Ishikawa (cell line): ENCODE measurements around the gene PCDHB12.

Experiments
- CEBPB ChIP-seq: IDR thresholded peaks from 2 replicates; pipeline ENCODE4 v1.6.1; 2012
- EGR1 ChIP-seq: IDR thresholded peaks from 2 replicates; pipeline ENCODE4 v1.6.1; 2012
- EP300 ChIP-seq: IDR thresholded peaks from 2 replicates; pipeline ENCODE4 v1.6.1; 2012; ENCODE audit warnings: borderline replicate concordance
- FOXM1 ChIP-seq: IDR thresholded peaks from 2 replicates; pipeline ENCODE4 v1.6.1; 2012; ENCODE audit warnings: low read depth, borderline replicate concordance
- MAX ChIP-seq: IDR thresholded peaks from 2 replicates; pipeline ENCODE4 v1.6.1; 2012
- NFIC ChIP-seq: IDR thresholded peaks from 2 replicates; pipeline ENCODE4 v1.6.1; 2012
- RAD21 ChIP-seq: IDR thresholded peaks from 2 replicates; pipeline ENCODE4 v1.6.1; 2012; ENCODE audit warnings: low read depth
- REST ChIP-seq: IDR thresholded peaks from 2 replicates; pipeline ENCODE4 v1.6.1; 2012; ENCODE audit warnings: low read depth, mild to moderate bottlenecking
- TAF1 ChIP-seq: IDR thresholded peaks from 2 replicates; pipeline ENCODE4 v1.6.1; 2012; ENCODE audit warnings: low read depth, mild to moderate bottlenecking
- TEAD4 ChIP-seq: IDR thresholded peaks from 2 replicates; pipeline ENCODE4 v1.6.1; 2012
- USF1 ChIP-seq: IDR thresholded peaks from 2 replicates; pipeline ENCODE4 v1.6.1; 2012
- ZBTB7A ChIP-seq: IDR thresholded peaks from 2 replicates; pipeline ENCODE4 v1.6.1; 2012; ENCODE audit warnings: low read depth

GRCh38 chr5:141261238-141261546 lies 52.7 kb downstream of the PCDHB12 start:
- no peak for TF ChIP-seq EP300
- no peak for TF ChIP-seq NFIC
- TF ChIP-seq REST, result no peak
- TF ChIP-seq TAF1, result no peak
- TF ChIP-seq CEBPB, result no peak
- no peak for TF ChIP-seq FOXM1
- no peak for TF ChIP-seq TEAD4
- TF ChIP-seq RAD21, result no peak
- TF ChIP-seq USF1, result no peak
- no peak for TF ChIP-seq EGR1
- TF ChIP-seq MAX, result no peak
- no peak for TF ChIP-seq ZBTB7A
